Glutamatergic neuron (in vitro differentiated cells): ENCODE data around the gene FAM3A. TPM values are rescaled to one million over a fixed set of nuclear protein-coding genes. Genes with fewer than 3 reads are reported as not detected.

Experiments
- DNase-seq: peaks from one replicate; pipeline ENCODE4 v3.0.0; 2022
- H3K27ac Mint-ChIP-seq: one replicate; pipeline ENCODE4 v1.8.0; 2020; ENCODE audit warnings: mild to moderate bottlenecking, mixed read lengths, inconsistent platforms; ENCODE audit not compliant: unreplicated experiment
- H3K27me3 Mint-ChIP-seq: one replicate; pipeline ENCODE4 v1.8.0; 2020; ENCODE audit warnings: mild to moderate bottlenecking, moderate library complexity, mixed read lengths, inconsistent platforms; ENCODE audit not compliant: unreplicated experiment
- H3K36me3 Mint-ChIP-seq: one replicate; pipeline ENCODE4 v1.8.0; 2020; ENCODE audit warnings: mild to moderate bottlenecking, mixed read lengths, inconsistent platforms; ENCODE audit not compliant: unreplicated experiment
- H3K4me1 Mint-ChIP-seq: one replicate; pipeline ENCODE4 v1.8.0; 2020; ENCODE audit warnings: mild to moderate bottlenecking, low read depth, mixed read lengths, inconsistent platforms; ENCODE audit not compliant: unreplicated experiment
- H3K4me3 Mint-ChIP-seq: one replicate; pipeline ENCODE4 v1.8.0; 2020; ENCODE audit warnings: mild to moderate bottlenecking, mixed read lengths, inconsistent platforms; ENCODE audit not compliant: unreplicated experiment
- H3K9me3 Mint-ChIP-seq: one replicate; pipeline ENCODE4 v1.8.0; 2020; ENCODE audit warnings: mild to moderate bottlenecking, moderate library complexity, mixed read lengths, inconsistent platforms; ENCODE audit not compliant: unreplicated experiment
- CTCF ChIP-seq: fragments of 200-600 bp; sonication (generic); IDR thresholded peaks from one replicate; pipeline ENCODE4 v1.5.0; 2021; ENCODE audit not compliant: partially characterized antibody, unreplicated experiment
- total RNA-seq: library from RNA; stranded (reverse); fragmentation: NEBNext Ultra II Directional; extraction: Animal tissue kit (Norgen Biotek cat#: 25700); gene quantifications from one replicate; pipeline ENCODE4 v1.2.1, GENCODE V29; 2021; ENCODE audit not compliant: unreplicated experiment

FAM3A gene
- total RNA-seq, 1 donor from 2014 or later: 32.0 TPM

- no peak for TF ChIP-seq CTCF
- H3K27ac Mint-ChIP-seq: peak overlapping the region; percentile 87
- H3K36me3 Mint-ChIP-seq: no peaks in the 10 kb centered on the region
- H3K4me1 Mint-ChIP-seq: peaks cover 4% of the 10 kb centered on the region
- peaks cover 7% of the 10 kb centered on the region for H3K9me3 Mint-ChIP-seq
- peak; percentile 46 for DNase-seq
- peak overlapping the region; percentile 86 for H3K4me3 Mint-ChIP-seq
- H3K27me3 Mint-ChIP-seq: peaks cover 10% of the 10 kb centered on the region
Measured at GRCh38 chrX:154458954-154459778, 56.9 kb downstream of the FAM3A start.

- peak within 1 kb of the TSS; percentile 98 for H3K27ac Mint-ChIP-seq
- H3K4me3 Mint-ChIP-seq: peak within 1 kb of the TSS; percentile 94
- peaks cover 7% of the 10 kb centered on the region for H3K9me3 Mint-ChIP-seq
- TF ChIP-seq CTCF: no peak
- H3K4me1 Mint-ChIP-seq: peaks cover 4% of the 10 kb centered on the region
- H3K27me3 Mint-ChIP-seq: peaks cover 10% of the 10 kb centered on the region
- peak; percentile 71 for DNase-seq
- no peaks in the 10 kb centered on the region for H3K36me3 Mint-ChIP-seq
Measured at GRCh38 chrX:154458116-154458953, 57.7 kb downstream of the FAM3A start, which contains the start of gene PLXNA3. Gene PLXNA3, plus strand, starts transcription at chrX:154458281. Its CDS starts 1,903 bp downstream, at chrX:154460184.

- peaks cover 4% of the 10 kb centered on the region for H3K4me1 Mint-ChIP-seq
- TF ChIP-seq CTCF: no peak
- no peaks in the 10 kb centered on the region for H3K36me3 Mint-ChIP-seq
- H3K27me3 Mint-ChIP-seq: peaks cover 10% of the 10 kb centered on the region
- peaks cover 7% of the 10 kb centered on the region for H3K9me3 Mint-ChIP-seq
- peak overlapping the region; percentile 98 for H3K27ac Mint-ChIP-seq
- DNase-seq: peak; percentile 43
- peak overlapping the region; percentile 94 for H3K4me3 Mint-ChIP-seq
Measured at GRCh38 chrX:154457491-154458115, 58.4 kb downstream of the FAM3A start.

Other genes starting within 250 kb of the FAM3A start
- not detected for gene TEX28, start 221.1 kb downstream of the FAM3A start, total RNA-seq
- gene TKTL1, start 220.4 kb downstream of the FAM3A start, total RNA-seq: not detected
- gene FLNA, start 141.6 kb downstream of the FAM3A start, total RNA-seq: 499 TPM
- gene EMD, start 136.9 kb downstream of the FAM3A start, total RNA-seq: 56.8 TPM
- gene RPL10, start 117.9 kb downstream of the FAM3A start, total RNA-seq: 1,779 TPM
- gene DNASE1L1, start 107.0 kb downstream of the FAM3A start, total RNA-seq: 15.8 TPM
- 40.9 TPM for gene TAFAZZIN, start 104.7 kb downstream of the FAM3A start, total RNA-seq
- gene ATP6AP1, start 87.6 kb downstream of the FAM3A start, total RNA-seq: 133 TPM
- 730 TPM for gene GDI1, start 79.1 kb downstream of the FAM3A start, total RNA-seq
- 125 TPM for gene FAM50A, start 72.1 kb downstream of the FAM3A start, total RNA-seq
- 458 TPM for gene PLXNA3, start 58.0 kb downstream of the FAM3A start, total RNA-seq
- 8.8 TPM for gene LAGE3, start 37.0 kb downstream of the FAM3A start, total RNA-seq
- 28.4 TPM for gene UBL4A, start 29.6 kb downstream of the FAM3A start, total RNA-seq
- gene SLC10A3, start 25.6 kb downstream of the FAM3A start, total RNA-seq: 6.1 TPM
- gene G6PD, start 30.6 kb upstream of the FAM3A start, total RNA-seq: 122 TPM
- gene IKBKG, start 31.4 kb upstream of the FAM3A start, total RNA-seq: 27.6 TPM
- not detected for gene CTAG1A, start 68.9 kb upstream of the FAM3A start, total RNA-seq
- gene CTAG1B, start 103.0 kb upstream of the FAM3A start, total RNA-seq: not detected
- gene CTAG2, start 137.3 kb upstream of the FAM3A start, total RNA-seq: not detected
- 9.6 TPM for gene GAB3, start 234.8 kb upstream of the FAM3A start, total RNA-seq
- gene DKC1, start 246.6 kb upstream of the FAM3A start, total RNA-seq: 46.8 TPM